Upper lobe of left lung (tissue), 4 donors: ENCODE results near the gene IYD.

ENCODE experiments used
- POLR2AphosphoS5 ChIP-seq, 2 donors: sonication (generic); formaldehyde crosslinking; IDR thresholded peaks; one replicate each; pipeline ENCODE4 v1.5.1; 2017; ENCODE audit warnings: antibody characterized with exemption in 2 of 2
- TF ChIP-seq, protein P1 (sequence below), 6 experiments: fragments of 450-650 bp in 4 of 6; fragments of 200-600 bp in 2 of 6; sonication (generic) in 2 of 6; IDR thresholded peaks; one replicate each; pipeline ENCODE4 v1.5.1; 2016 to 2019; ENCODE audit warnings: antibody characterized with exemption in 6 of 6

DNA sequence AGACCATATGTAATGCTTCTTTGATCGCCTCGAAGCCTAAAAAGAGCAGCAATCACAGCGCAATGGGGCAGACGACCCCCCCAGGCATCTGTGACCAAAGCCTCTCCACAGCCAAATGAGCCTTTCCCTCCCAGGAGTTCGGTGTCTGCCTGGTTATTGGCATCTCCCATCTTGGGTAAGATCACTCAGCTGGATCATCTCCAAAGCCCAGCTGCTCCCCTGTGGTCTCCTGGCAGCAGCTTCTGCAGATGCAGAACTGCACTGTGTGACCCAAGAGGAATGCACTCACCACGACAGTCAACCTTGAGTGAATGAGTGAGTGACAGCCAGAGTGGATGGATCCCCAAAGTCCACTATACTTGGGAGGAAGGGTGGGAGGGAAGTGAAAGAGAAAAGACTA lies 44.8 kb upstream of the IYD start:
- TF ChIP-seq, protein P1, sequence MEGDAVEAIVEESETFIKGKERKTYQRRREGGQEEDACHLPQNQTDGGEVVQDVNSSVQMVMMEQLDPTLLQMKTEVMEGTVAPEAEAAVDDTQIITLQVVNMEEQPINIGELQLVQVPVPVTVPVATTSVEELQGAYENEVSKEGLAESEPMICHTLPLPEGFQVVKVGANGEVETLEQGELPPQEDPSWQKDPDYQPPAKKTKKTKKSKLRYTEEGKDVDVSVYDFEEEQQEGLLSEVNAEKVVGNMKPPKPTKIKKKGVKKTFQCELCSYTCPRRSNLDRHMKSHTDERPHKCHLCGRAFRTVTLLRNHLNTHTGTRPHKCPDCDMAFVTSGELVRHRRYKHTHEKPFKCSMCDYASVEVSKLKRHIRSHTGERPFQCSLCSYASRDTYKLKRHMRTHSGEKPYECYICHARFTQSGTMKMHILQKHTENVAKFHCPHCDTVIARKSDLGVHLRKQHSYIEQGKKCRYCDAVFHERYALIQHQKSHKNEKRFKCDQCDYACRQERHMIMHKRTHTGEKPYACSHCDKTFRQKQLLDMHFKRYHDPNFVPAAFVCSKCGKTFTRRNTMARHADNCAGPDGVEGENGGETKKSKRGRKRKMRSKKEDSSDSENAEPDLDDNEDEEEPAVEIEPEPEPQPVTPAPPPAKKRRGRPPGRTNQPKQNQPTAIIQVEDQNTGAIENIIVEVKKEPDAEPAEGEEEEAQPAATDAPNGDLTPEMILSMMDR (IDR thresholded peaks at IDR 0.05), result no peak
- no peak for TF ChIP-seq POLR2AphosphoS5 (IDR thresholded peaks at IDR 0.05)
